ENCODE results near the gene DPH6.

DPH6 gene

DNA sequence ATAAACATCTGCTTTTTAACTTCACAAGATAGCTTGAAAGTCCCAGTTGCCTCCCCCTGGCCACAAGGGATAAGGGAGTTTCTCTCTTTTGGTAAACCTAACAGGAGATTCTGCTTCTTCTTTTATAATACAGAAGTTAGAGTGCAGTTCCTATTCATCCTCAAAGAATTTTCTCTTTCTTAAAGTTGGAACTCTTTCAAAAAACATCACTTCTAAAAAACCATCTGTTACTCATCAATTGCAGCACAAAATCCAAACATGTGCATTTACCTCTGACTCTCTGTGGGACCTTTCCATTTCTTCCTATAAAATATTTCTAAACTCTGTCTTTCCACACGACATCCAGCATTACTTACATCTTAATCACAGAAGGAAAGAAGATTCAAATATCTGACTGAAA is 5.1 kb downstream of the DPH6 start:
- no peak for DNase-seq (ENCODE audit: low read depth in 2 of 2)

GRCh38 chr15:35540021-35540420 is 5.9 kb downstream of the DPH6 start:
- DNase-seq (ENCODE audit: low read depth in 2 of 2): no peak

- DNase-seq (ENCODE audit: low read depth in 2 of 2): no peak
Observed at GRCh38 chr15:35535365-35535916, 10.5 kb downstream of the DPH6 start.

- no peak for DNase-seq (ENCODE audit: low read depth in 2 of 2)
Observed at GRCh38 chr15:35533130-35534110, 12.5 kb downstream of the DPH6 start.

DNA sequence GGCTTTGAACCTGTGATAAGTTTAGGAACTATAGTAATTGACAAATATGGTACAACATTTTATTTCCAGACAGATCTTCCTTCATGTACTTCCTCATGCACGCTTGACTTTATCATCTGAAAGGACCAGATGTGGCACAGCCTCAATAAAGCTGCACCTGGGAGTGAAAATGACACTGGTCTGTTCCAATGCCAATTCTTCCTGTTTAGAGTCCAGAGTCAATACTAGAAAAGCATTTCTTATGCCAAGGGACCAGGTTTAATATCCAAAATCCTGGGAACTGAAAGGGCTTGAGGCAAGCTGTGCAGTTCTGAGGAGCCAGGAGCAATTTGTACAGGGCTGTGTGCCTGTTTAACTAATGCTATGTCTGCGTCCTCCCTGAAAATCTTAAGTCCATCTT is 15.3 kb downstream of the DPH6 start:
- no peak for DNase-seq (ENCODE audit: low read depth in 2 of 2)

- DNase-seq (ENCODE audit: low read depth in 2 of 2): no peak
Observed at GRCh38 chr15:35529784-35530183, 16.2 kb downstream of the DPH6 start.

GRCh38 chr15:35522061-35522460 is 23.9 kb downstream of the DPH6 start:
- DNase-seq (ENCODE audit: low read depth in 2 of 2): no peak

- no peak for DNase-seq (ENCODE audit: low read depth in 2 of 2)
Observed at GRCh38 chr15:35519541-35520149, 26.3 kb downstream of the DPH6 start.

DNA sequence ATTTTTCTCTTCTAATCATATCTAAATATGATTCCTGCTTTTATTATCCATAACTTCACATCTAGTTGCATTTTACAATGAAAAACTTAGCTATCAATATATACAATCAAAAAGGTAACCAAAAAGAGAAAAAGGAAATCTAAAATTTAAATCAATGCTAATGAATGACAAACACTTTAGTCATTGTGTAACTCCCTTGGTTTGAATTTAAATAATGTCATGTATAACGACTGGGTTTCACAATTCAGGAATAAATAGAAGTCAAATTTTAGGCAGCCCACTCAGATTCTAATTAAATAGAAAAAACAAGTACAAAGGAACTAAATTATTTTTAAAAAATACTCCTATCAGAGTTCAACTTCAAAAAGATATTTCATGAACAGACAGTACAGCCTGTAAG is 26.9 kb downstream of the DPH6 start:
- no peak for DNase-seq (ENCODE audit: low read depth in 2 of 2)

- no peak for DNase-seq (ENCODE audit: low read depth in 2 of 2)
Observed at GRCh38 chr15:35514759-35515158, 31.2 kb downstream of the DPH6 start.

DNA sequence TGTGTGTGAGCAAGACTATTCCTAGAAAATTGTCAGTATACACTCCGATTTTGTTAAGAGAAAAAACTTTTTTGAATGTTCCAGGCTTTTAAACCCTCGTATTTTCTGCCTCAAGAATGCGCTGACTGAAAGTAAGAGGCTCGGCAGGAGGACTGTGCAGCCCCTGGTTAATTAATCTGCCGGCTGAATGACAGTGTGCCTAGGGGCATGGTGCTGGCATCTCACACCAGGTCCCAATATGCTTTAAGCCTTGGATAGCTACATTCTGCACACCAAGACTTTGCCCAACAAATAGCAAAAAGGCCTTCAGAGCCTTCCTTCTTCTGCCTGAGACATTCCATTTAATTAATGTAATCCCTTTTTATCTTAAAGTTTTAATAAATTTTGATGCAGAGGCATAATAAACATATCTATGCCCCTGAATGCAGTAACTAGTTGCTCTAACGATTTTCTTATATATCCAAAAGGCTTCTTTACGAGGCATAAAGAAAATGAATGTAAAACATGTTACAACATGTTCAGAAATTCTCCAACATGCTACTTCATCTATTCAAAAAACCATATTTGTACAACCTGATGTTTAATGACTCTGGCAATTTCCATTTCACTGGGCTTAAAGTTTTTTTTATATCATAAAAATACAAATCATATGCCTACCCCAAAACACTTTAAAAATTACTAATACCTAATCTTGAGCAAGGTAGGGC is 37.9 kb downstream of the DPH6 start:
- no peak for DNase-seq (ENCODE audit: low read depth in 2 of 2)

DNA sequence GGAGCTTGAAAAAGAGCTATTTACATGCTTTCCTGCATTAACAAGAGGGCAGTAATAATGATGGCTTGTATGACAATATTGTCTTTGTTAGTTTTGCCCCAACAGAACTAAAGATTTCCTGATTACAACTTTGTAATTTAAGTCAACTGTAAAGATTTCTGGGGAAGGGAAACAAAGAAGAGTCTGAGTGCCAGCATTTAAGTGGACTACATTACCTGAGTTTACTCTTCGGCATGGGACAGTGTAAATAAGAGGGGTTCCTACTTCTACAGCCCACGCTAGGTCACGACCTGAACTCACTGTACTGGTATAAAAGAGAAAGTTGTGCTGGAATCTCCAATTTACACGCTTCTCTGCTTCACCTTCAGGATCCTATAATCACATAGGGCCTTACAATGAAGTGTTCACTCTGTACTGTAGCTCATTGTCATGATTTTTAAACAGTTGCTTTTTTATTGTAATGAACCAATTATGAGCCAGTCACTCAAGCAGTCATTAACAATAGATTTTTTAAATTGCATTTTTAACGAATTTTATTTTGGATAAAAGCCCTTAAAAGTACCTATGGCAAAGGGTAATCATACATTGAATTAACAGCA is 39.6 kb downstream of the DPH6 start:
- no peak for DNase-seq (ENCODE audit: low read depth in 2 of 2)

GRCh38 chr15:35505809-35506208 is 40.2 kb downstream of the DPH6 start:
- no peak for DNase-seq (ENCODE audit: low read depth in 2 of 2)

DNA sequence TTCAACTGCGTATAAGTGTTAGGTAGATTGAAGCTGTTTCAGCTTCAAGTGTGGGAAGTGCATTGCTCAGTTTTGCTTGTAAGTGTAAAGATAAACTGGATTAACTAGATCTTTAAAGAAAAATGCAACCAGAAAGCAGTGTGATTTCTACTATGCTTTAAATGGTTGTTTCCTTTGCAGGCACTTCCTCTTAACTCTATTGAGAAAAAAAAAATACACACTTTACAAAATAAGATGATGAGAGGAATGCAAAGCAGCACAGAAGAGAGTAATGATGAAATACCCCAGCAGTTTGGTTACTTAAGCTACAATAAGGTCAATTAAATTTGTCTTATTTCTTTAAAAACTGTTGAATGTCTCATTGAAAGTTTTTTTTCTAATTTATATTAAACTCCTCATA is 40.8 kb downstream of the DPH6 start:
- no peak for DNase-seq (ENCODE audit: low read depth in 2 of 2)

- no peak for DNase-seq (ENCODE audit: low read depth in 2 of 2)
Observed at GRCh38 chr15:35499723-35500122, 46.2 kb downstream of the DPH6 start.

- no peak for DNase-seq (ENCODE audit: low read depth in 2 of 2)
Observed at GRCh38 chr15:35496585-35496984, 49.4 kb downstream of the DPH6 start.

- no peak for DNase-seq (ENCODE audit: low read depth in 2 of 2)
Observed at GRCh38 chr15:35495080-35495479, 50.9 kb downstream of the DPH6 start.

GRCh38 chr15:35491999-35492398 is 54.0 kb downstream of the DPH6 start:
- DNase-seq (ENCODE audit: low read depth in 2 of 2): no peak

- DNase-seq (ENCODE audit: low read depth in 2 of 2): no peak
Observed at GRCh38 chr15:35491173-35491572, 54.8 kb downstream of the DPH6 start.

- DNase-seq (ENCODE audit: low read depth in 2 of 2): no peak
Observed at GRCh38 chr15:35490511-35490910, 55.5 kb downstream of the DPH6 start.

GRCh38 chr15:35487417-35487816 is 58.5 kb downstream of the DPH6 start:
- no peak for DNase-seq (ENCODE audit: low read depth in 2 of 2)

GRCh38 chr15:35486296-35486695 is 59.7 kb downstream of the DPH6 start:
- no peak for DNase-seq (ENCODE audit: low read depth in 2 of 2)

Data from stimulated activated CD4-positive, alpha-beta T cell treated with anti-CD3 and anti-CD28 coated beads, Interleukin-1b, Interleukin-23, amount 100 ng/mL, for 4 hours (primary cell).